ENCODE measurements around the gene SCARB2. TPM values are rescaled to one million over a fixed set of nuclear protein-coding genes. Genes with fewer than 3 reads are reported as not detected.

The SCARB2 gene
- total and polyA plus RNA-seq, 2 donors (not counting 1 experiment from before 2014, with no cell fraction given), result 195 to 365 TPM

GRCh38 chr4:76256968-76257367 lies 43.3 kb upstream of the SCARB2 start:
- DNase-seq (ENCODE audit: low read depth in 2 of 2), result no peak
- Histone ChIP-seq H2AFZ (ENCODE audit: low read length) (no peak overlapping the region), H4K20me1 (ENCODE audit: control insufficient read depth, extremely low read depth, insufficient read depth, low read length) (no peaks in the 10 kb centered on the region), H3K4me1 (ENCODE audit: control insufficient read depth, extremely low read depth, insufficient read depth, low read length) (no peaks in the 10 kb centered on the region), H3K27me3 (ENCODE audit: control insufficient read depth, insufficient read depth, low read length) (peaks cover 31% of the 10 kb centered on the region), H3K27ac (ENCODE audit: insufficient read depth, low read length) (no peak overlapping the region), H3K9ac (ENCODE audit: insufficient read depth, low read length) (no peak overlapping the region), H3K4me2 (ENCODE audit: extremely low read depth, insufficient read depth, low read length) (no peak overlapping the region), H3K4me3 (replicated peaks in 1 of 4; ENCODE audit: control extremely low read depth in 1 of 4, insufficient read depth in 1 of 4, low read depth in 3 of 4, low read length in 4 of 4) (no peak overlapping the region), H3K9me3 (ENCODE audit: control insufficient read depth, insufficient read depth, low read depth, low read length) (no peaks in the 10 kb centered on the region), H3K79me2 (ENCODE audit: control insufficient read depth, insufficient read depth, low read length) (no peaks in the 10 kb centered on the region), H3K36me3 (ENCODE audit: control insufficient read depth, insufficient read depth, low read length) (no peaks in the 10 kb centered on the region)
- TF ChIP-seq EZH2 (IDR thresholded peaks at IDR 0.05; ENCODE audit: low read length, missing control alignments) (no peak), CTCF (conservative IDR thresholded peaks at IDR 0.05 in 1 of 2, IDR thresholded peaks at IDR 0.05 in 1 of 2; ENCODE audit: low read depth in 1 of 2, low read length in 2 of 2) (no peak)

DNA sequence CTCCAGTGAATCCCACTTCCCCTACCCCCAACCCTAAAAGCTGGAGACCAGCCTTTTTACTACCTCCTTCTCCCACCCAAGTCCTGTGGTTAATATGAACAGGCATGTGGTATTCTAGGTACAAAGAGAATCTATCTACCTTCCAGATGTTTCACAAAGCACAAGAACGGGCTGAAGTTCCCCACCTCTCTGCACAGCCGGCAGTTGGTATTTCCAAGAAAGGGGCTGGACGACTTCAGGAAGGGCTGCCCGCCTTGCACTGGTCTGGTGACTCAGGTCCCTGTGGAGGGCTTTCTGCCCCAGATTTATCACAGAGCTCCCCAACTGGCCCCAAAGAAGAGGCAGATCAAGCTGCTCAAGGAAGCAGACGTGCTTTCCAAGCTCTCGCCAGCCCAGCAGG lies 42.4 kb upstream of the SCARB2 start:
- Histone ChIP-seq H3K4me2 (ENCODE audit: extremely low read depth, insufficient read depth, low read length) (no peak overlapping the region), H3K9ac (ENCODE audit: insufficient read depth, low read length) (no peak overlapping the region), H3K4me3 (replicated peaks in 1 of 4; ENCODE audit: control extremely low read depth in 1 of 4, insufficient read depth in 1 of 4, low read depth in 3 of 4, low read length in 4 of 4) (no peak overlapping the region), H2AFZ (ENCODE audit: low read length) (no peak overlapping the region), H3K27ac (ENCODE audit: insufficient read depth, low read length) (no peak overlapping the region), H3K79me2 (ENCODE audit: control insufficient read depth, insufficient read depth, low read length) (no peaks in the 10 kb centered on the region), H3K36me3 (ENCODE audit: control insufficient read depth, insufficient read depth, low read length) (no peaks in the 10 kb centered on the region), H4K20me1 (ENCODE audit: control insufficient read depth, extremely low read depth, insufficient read depth, low read length) (no peaks in the 10 kb centered on the region), H3K9me3 (ENCODE audit: control insufficient read depth, insufficient read depth, low read depth, low read length) (no peaks in the 10 kb centered on the region), H3K4me1 (ENCODE audit: control insufficient read depth, extremely low read depth, insufficient read depth, low read length) (no peaks in the 10 kb centered on the region), H3K27me3 (ENCODE audit: control insufficient read depth, insufficient read depth, low read length) (peaks cover 41% of the 10 kb centered on the region)
- DNase-seq (ENCODE audit: low read depth in 2 of 2), result no peak
- no peak for TF ChIP-seq EZH2 (IDR thresholded peaks at IDR 0.05; ENCODE audit: low read length, missing control alignments)
- no peak for TF ChIP-seq CTCF (conservative IDR thresholded peaks at IDR 0.05 in 1 of 2, IDR thresholded peaks at IDR 0.05 in 1 of 2; ENCODE audit: low read depth in 1 of 2, low read length in 2 of 2)

- no peak overlapping the region for H3K4me3 ChIP-seq (replicated peaks in 1 of 4; ENCODE audit: control extremely low read depth in 1 of 4, insufficient read depth in 1 of 4, low read depth in 3 of 4, low read length in 4 of 4)
- H2AFZ ChIP-seq (ENCODE audit: low read length), result no peak overlapping the region
- H3K4me2 ChIP-seq (ENCODE audit: extremely low read depth, insufficient read depth, low read length), result no peak overlapping the region
- no peaks in the 10 kb centered on the region for H3K9me3 ChIP-seq (ENCODE audit: control insufficient read depth, insufficient read depth, low read depth, low read length)
- no peaks in the 10 kb centered on the region for H3K79me2 ChIP-seq (ENCODE audit: control insufficient read depth, insufficient read depth, low read length)
- no peak overlapping the region for H3K9ac ChIP-seq (ENCODE audit: insufficient read depth, low read length)
- no peaks in the 10 kb centered on the region for H3K36me3 ChIP-seq (ENCODE audit: control insufficient read depth, insufficient read depth, low read length)
- DNase-seq (ENCODE audit: low read depth in 2 of 2), result no peak
- no peaks in the 10 kb centered on the region for H3K4me1 ChIP-seq (ENCODE audit: control insufficient read depth, extremely low read depth, insufficient read depth, low read length)
- TF ChIP-seq EZH2 (IDR thresholded peaks at IDR 0.05; ENCODE audit: low read length, missing control alignments) (no peak), CTCF (conservative IDR thresholded peaks at IDR 0.05 in 1 of 2, IDR thresholded peaks at IDR 0.05 in 1 of 2; ENCODE audit: low read depth in 1 of 2, low read length in 2 of 2) (no peak)
- no peak overlapping the region for H3K27ac ChIP-seq (ENCODE audit: insufficient read depth, low read length)
- H4K20me1 ChIP-seq (ENCODE audit: control insufficient read depth, extremely low read depth, insufficient read depth, low read length), result no peaks in the 10 kb centered on the region
- peaks cover 49% of the 10 kb centered on the region for H3K27me3 ChIP-seq (ENCODE audit: control insufficient read depth, insufficient read depth, low read length)
Measured at GRCh38 chr4:76253511-76253910, 39.9 kb upstream of the SCARB2 start.

All from fibroblast of lung (primary cell).